Measurements from ENCODE around the gene EHD4. TPM values are rescaled to one million over a fixed set of nuclear protein-coding genes. Genes with fewer than 3 reads are reported as not detected.

Gene EHD4
- total RNA-seq, 4 donors from 2014 or later, result 30.5 to 88.6 (median 37.8) TPM

DNA sequence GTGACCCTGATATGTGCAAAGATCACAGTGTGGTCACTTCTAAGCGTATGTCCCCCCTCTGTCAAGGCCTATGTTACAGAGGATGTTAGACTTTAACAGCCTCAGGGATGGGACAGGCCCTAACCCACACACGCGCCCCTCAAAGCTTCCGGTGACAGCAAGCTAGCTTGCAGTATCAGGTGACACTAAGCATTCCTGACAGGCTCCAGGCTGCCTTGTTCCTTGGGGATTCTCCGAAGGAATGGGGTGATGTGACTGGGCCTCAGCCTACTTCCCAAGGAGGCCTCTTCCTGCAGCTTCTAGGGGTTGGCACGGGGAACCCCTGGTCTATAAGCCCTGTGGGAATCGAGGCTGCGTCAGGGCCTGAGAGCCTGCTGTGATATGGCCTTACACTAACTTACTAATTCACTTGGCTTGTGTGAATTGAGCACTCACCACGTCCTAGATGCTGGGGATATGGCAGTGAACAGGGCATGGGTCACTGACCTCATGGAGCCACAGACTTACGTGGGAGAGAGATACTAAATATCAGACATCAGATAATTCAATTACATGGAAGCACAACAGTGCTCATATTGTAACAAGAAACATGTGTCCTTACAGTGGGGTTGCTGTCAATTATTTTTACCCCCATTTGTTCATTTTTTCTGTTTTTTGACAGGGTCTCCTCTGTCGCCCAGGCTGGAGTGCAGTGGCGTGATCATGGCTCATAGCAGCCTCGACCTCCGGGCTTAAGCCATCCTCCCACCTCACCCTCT lies 67.1 kb downstream of the EHD4 start:
- ATAC-seq (ENCODE audit: low FRiP score) (no peak), DNase-seq (ENCODE audit: low spot score) (no peak)
- no peak for TF ChIP-seq CTCF (IDR thresholded peaks at IDR 0.05)

- TF ChIP-seq CTCF (IDR thresholded peaks at IDR 0.05), result peak in 1 of 3 donors; percentile 37
- ATAC-seq (ENCODE audit: low FRiP score), result peak; percentile 36
Observed at GRCh38 chr15:41904541-41905005, 67.8 kb downstream of the EHD4 start.

GRCh38 chr15:41903782-41904181 lies 68.6 kb downstream of the EHD4 start:
- DNase-seq (ENCODE audit: low spot score), result no peak
- no peak for ATAC-seq (ENCODE audit: low FRiP score)
- TF ChIP-seq CTCF (IDR thresholded peaks at IDR 0.05), result no peak

More at GRCh38 chr15:41904541-41905005, 67.8 kb downstream of the EHD4 start:
- peak; percentile 44 for DNase-seq (ENCODE audit: low spot score)

DNA sequence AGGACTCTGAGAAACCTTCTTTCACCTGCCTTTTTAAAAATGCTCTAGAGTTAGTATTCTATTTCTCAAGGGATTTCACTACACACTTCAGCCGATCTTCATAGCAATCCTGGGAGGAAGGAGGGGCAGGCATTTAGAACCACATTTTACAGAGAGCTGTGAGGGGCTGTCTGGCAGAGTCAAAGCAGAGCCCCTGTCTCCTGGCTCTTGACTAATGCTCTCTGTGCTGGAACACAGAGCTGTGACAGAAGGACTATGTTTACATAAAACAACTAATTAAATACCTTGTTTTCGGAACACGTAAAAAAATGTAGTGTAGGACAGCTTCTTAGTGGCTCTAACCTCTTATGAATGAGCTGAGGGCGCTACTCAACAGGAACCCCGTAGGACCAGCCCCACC lies 70.9 kb downstream of the EHD4 start:
- DNase-seq (ENCODE audit: low spot score) (no peak), ATAC-seq (ENCODE audit: low FRiP score) (no peak)
- no peak for TF ChIP-seq CTCF (IDR thresholded peaks at IDR 0.05)

GRCh38 chr15:41900526-41901380 lies 71.6 kb downstream of the EHD4 start:
- no peak for TF ChIP-seq CTCF (IDR thresholded peaks at IDR 0.05)
- DNase-seq (ENCODE audit: low spot score) (no peak), ATAC-seq (ENCODE audit: low FRiP score) (no peak)

- DNase-seq (ENCODE audit: low spot score), result no peak
- no peak for TF ChIP-seq CTCF (IDR thresholded peaks at IDR 0.05)
- no peak for ATAC-seq (ENCODE audit: low FRiP score)
Observed at GRCh38 chr15:41899854-41900442, 72.4 kb downstream of the EHD4 start.
